HEK293 (cell line): ENCODE measurements around the gene CHSY1.

ENCODE experiments used
- CTCF ChIA-PET: fragments of 350-600 bp; formaldehyde crosslinking; extraction: SDS; loops from one replicate; lab custom pipeline; 2021; ENCODE audit warnings: antibody characterized with exemption; lab: Yijun Ruan, JAX
- POLR2A ChIA-PET: fragments of 300-600 bp; formaldehyde crosslinking; extraction: SDS; loops from one replicate; lab custom pipeline; 2020; ENCODE audit warnings: antibody characterized with exemption, inconsistent platforms; lab: Yijun Ruan, JAX
- H3K27ac ChIP-seq: fragments of 200-500 bp; sonication (Bioruptor generic); 2 replicates; pipeline ENCODE4 v1.5.1; 2014; ENCODE audit warnings: low read depth, low read length, control low read depth, inconsistent platforms; ENCODE audit errors: extremely low read depth
- H3K36me3 ChIP-seq, 2 experiments: fragments of 200-500 bp in 1 of 2; sonication (Bioruptor generic) in 1 of 2; 1 replicate in 1 of 2; 2 replicates in 1 of 2; pipeline ENCODE4 v1.5.1; 2014 to 2017; ENCODE audit warnings: inconsistent platforms in 2 of 2, low read length in 2 of 2; ENCODE audit not compliant: control insufficient read depth in 2 of 2, insufficient read depth in 1 of 2
- H3K4me1 ChIP-seq: fragments of 200-500 bp; sonication (Bioruptor generic); 2 replicates; pipeline ENCODE4 v1.5.1; 2014; ENCODE audit warnings: mild to moderate bottlenecking, low read length, inconsistent platforms; ENCODE audit not compliant: control insufficient read depth, insufficient read depth
- H3K4me3 ChIP-seq: 2 replicates; pipeline ENCODE4 v1.5.1; 2011; ENCODE audit warnings: low read depth, mild to moderate bottlenecking, control low read depth, low read length, moderate library complexity
- H3K9me3 ChIP-seq: fragments of 200-500 bp; sonication (Bioruptor generic); 2 replicates; pipeline ENCODE4 v1.5.1; 2014; ENCODE audit warnings: low read depth, low read length, inconsistent platforms; ENCODE audit not compliant: control insufficient read depth, insufficient read depth
- HOXC10 ChIP-seq: sonication (generic); formaldehyde crosslinking; IDR thresholded peaks from 2 replicates; pipeline ENCODE4 v1.8.1; 2023; ENCODE audit warnings: mild to moderate bottlenecking, missing genetic modification reagents
- MZF1 ChIP-seq: fragments of 450-650 bp; formaldehyde crosslinking; IDR thresholded peaks from 2 replicates; pipeline ENCODE4 v1.5.1; 2017; ENCODE audit warnings: missing biosample characterization, missing genetic modification characterization, borderline replicate concordance
- ZBTB8A ChIP-seq: fragments of 450-650 bp; formaldehyde crosslinking; IDR thresholded peaks from 2 replicates; pipeline ENCODE4 v1.5.1; 2016; ENCODE audit warnings: missing biosample characterization, missing genetic modification characterization
- ZFP37 ChIP-seq: fragments of 450-650 bp; formaldehyde crosslinking; IDR thresholded peaks from 2 replicates; pipeline ENCODE4 v1.5.1; 2016; ENCODE audit warnings: missing biosample characterization, missing genetic modification characterization
- ZNF138 ChIP-seq: fragments of 450-650 bp; formaldehyde crosslinking; IDR thresholded peaks from 2 replicates; pipeline ENCODE4 v1.5.1; 2016; ENCODE audit warnings: missing biosample characterization, missing genetic modification characterization, borderline replicate concordance
- ZNF148 ChIP-seq: fragments of 450-650 bp; formaldehyde crosslinking; IDR thresholded peaks from 2 replicates; pipeline ENCODE4 v1.5.0; 2017; ENCODE audit warnings: missing biosample characterization, missing genetic modification characterization, borderline replicate concordance
- ZNF335 ChIP-seq: fragments of 450-650 bp; formaldehyde crosslinking; conservative IDR thresholded peaks from 2 replicates; pipeline ENCODE4 v1.5.1; 2016; ENCODE audit warnings: missing biosample characterization, missing genetic modification characterization
- ZNF501 ChIP-seq: fragments of 450-650 bp; formaldehyde crosslinking; IDR thresholded peaks from 2 replicates; pipeline ENCODE4 v1.5.1; 2016; ENCODE audit warnings: missing biosample characterization, missing genetic modification characterization
- ZNF544 ChIP-seq: fragments of 450-650 bp; formaldehyde crosslinking; IDR thresholded peaks from 2 replicates; pipeline ENCODE4 v1.5.0; 2017; ENCODE audit warnings: missing biosample characterization, missing genetic modification characterization
- ZNF561 ChIP-seq: fragments of 450-650 bp; IDR thresholded peaks from 2 replicates; pipeline ENCODE4 v1.5.1; 2018; ENCODE audit warnings: missing biosample characterization, missing genetic modification characterization, borderline replicate concordance
- ZNF600 ChIP-seq: fragments of 450-650 bp; formaldehyde crosslinking; IDR thresholded peaks from 2 replicates; pipeline ENCODE4 v1.5.1; 2016; ENCODE audit warnings: missing biosample characterization, missing genetic modification characterization
- ZNF660 ChIP-seq: fragments of 450-650 bp; IDR thresholded peaks from 2 replicates; pipeline ENCODE4 v1.5.1; 2018; ENCODE audit warnings: missing biosample characterization, mild to moderate bottlenecking, missing genetic modification characterization
- ZSCAN23 ChIP-seq: fragments of 450-650 bp; formaldehyde crosslinking; IDR thresholded peaks from 2 replicates; pipeline ENCODE4 v1.5.1; 2016; ENCODE audit warnings: missing biosample characterization, missing genetic modification characterization
- TF ChIP-seq, protein P1 (sequence below): fragments of 450-650 bp; formaldehyde crosslinking; IDR thresholded peaks from 2 replicates; pipeline ENCODE4 v1.5.1; 2017; ENCODE audit warnings: missing biosample characterization, missing genetic modification characterization
- TF ChIP-seq, protein P2 (sequence below): fragments of 450-650 bp; formaldehyde crosslinking; conservative IDR thresholded peaks from 2 replicates; pipeline ENCODE4 v1.5.1; 2016; ENCODE audit warnings: low read depth, missing biosample characterization, missing genetic modification characterization

Gene CHSY1

DNA sequence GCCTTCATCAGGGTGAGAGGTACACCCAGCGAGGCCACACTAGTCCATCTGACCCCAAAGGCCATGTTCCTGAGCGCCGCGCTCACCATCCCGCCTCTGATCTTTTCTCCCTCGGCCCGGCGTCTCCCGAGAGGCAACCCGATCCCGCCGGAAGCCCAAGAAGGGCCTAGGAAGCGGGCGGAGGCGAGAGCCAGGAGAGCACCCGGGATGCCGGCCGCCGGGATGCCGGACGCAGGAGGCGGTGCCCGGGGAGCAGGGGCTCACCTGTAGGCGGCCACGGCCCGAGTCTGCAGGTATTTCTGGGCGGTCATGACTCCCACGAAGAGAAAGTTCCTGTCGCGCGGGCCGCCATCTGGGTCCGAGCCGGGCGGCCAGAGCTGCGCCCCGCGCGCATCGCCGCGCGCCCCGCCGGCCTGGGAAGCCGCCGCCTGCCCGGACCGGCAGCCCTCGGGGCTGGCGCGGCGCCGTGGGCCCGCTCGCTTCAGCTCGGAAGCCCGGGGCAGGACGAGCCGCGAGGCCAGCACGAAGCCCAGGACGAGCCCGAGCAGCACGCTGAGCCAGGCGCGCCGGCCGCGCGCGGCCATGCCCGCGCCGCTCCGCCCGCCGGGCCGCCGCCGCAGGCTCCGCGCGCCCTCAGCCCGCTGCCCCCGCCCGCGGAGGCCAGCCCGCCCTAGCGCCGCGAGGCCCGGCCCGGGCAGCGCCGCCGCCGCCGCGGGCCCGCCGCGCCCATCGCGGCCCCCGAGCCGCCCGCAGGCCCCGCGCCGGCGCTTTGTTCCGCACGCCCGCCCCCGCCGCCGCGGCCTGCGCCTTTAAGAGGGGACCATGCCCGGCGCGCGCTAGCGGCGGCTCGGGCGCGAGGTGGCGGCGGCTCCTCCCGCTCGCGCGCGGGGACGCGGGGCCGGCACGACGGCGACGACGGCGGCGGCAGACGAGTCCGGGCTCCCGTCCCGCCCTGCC lies 697 bp downstream of the CHSY1 start (continued):
- TF ChIP-seq, protein P1, sequence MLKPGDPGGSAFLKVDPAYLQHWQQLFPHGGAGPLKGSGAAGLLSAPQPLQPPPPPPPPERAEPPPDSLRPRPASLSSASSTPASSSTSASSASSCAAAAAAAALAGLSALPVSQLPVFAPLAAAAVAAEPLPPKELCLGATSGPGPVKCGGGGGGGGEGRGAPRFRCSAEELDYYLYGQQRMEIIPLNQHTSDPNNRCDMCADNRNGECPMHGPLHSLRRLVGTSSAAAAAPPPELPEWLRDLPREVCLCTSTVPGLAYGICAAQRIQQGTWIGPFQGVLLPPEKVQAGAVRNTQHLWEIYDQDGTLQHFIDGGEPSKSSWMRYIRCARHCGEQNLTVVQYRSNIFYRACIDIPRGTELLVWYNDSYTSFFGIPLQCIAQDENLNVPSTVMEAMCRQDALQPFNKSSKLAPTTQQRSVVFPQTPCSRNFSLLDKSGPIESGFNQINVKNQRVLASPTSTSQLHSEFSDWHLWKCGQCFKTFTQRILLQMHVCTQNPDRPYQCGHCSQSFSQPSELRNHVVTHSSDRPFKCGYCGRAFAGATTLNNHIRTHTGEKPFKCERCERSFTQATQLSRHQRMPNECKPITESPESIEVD (tag by site-specific recombination): no peak
- TF ChIP-seq ZNF544 (no peak), ZNF561 (tag by site-specific recombination) (peak; percentile 70; the same call in 1 of the 2 replicates), ZNF148 (tag by site-specific recombination) (no peak), ZNF335 (tag by site-specific recombination) (peak; percentile 76), ZNF138 (tag by site-specific recombination) (no peak), ZNF501 (tag by site-specific recombination) (no peak), ZBTB8A (tag by site-specific recombination) (peak; percentile 83), HOXC10 (CRISPR knock-in tag) (no peak)
- TF ChIP-seq, protein P2, sequence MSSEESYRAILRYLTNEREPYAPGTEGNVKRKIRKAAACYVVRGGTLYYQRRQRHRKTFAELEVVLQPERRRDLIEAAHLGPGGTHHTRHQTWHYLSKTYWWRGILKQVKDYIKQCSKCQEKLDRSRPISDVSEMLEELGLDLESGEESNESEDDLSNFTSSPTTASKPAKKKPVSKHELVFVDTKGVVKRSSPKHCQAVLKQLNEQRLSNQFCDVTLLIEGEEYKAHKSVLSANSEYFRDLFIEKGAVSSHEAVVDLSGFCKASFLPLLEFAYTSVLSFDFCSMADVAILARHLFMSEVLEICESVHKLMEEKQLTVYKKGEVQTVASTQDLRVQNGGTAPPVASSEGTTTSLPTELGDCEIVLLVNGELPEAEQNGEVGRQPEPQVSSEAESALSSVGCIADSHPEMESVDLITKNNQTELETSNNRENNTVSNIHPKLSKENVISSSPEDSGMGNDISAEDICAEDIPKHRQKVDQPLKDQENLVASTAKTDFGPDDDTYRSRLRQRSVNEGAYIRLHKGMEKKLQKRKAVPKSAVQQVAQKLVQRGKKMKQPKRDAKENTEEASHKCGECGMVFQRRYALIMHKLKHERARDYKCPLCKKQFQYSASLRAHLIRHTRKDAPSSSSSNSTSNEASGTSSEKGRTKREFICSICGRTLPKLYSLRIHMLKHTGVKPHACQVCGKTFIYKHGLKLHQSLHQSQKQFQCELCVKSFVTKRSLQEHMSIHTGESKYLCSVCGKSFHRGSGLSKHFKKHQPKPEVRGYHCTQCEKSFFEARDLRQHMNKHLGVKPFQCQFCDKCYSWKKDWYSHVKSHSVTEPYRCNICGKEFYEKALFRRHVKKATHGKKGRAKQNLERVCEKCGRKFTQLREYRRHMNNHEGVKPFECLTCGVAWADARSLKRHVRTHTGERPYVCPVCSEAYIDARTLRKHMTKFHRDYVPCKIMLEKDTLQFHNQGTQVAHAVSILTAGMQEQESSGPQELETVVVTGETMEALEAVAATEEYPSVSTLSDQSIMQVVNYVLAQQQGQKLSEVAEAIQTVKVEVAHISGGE: peak; percentile 69

DNA sequence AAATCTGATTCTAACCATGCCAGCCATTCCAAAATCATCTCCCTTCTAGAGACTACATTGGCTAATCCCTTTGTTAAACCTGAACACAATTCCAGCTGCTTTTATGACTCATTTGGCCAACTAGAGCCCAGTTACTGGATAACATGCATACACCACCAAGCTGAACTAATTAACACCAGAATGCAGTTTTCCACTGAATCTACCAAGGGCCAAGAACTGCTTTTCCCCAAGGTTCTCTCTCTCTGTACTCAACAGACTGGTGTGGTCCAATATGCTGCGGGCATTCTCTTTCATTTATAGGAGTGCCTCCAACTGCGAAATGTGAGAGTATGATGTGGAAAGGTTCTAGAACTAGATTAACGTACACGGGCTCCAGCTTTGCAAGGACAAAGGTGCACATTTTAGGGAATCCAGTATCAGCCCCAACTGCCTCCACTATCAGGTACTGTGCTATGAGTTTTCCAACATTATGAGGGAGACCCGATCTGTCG lies 1.5 kb downstream of the CHSY1 start:
- Histone ChIP-seq H3K4me3 (peak overlapping the region; percentile 85), H3K4me1 (peaks cover 20% of the 10 kb centered on the region), H3K36me3 (peaks cover 0 to 12% of the 10 kb centered on the region in 2 experiments; a peak in 1 of 3 replicates), H3K9me3 (no peaks in the 10 kb centered on the region), H3K27ac (peak overlapping the region; percentile 49; the same call in 1 of the 2 replicates)
- CTCF ChIA-PET: interaction anchor here (0.6 to 12.5 kb wide), 6 partner anchors 38 to 326 kb away, joined by 3 to 223 read pairs (median 3); no protein-coding TSS in a partner anchor
- TF ChIP-seq ZFP37 (tag by site-specific recombination) (0 out of 2 replicates have a peak, but pooled peaks have one; percentile 2), ZNF660 (tag by site-specific recombination) (no peak), ZNF600 (peak; percentile 24; the same call in 1 of the 2 replicates), ZSCAN23 (no peak), MZF1 (peak; percentile 65; the same call in 1 of the 2 replicates)
- POLR2A ChIA-PET: interaction anchor here (2.8 kb wide), 1 partner anchor 242 kb away, joined by 9 read pairs; no protein-coding TSS in a partner anchor
